ENCODE data around the gene FHIT.

FHIT gene

GRCh38 chr3:60440869-60441268 is 810.4 kb downstream of the FHIT start:
- DNase-seq: no peak

DNA sequence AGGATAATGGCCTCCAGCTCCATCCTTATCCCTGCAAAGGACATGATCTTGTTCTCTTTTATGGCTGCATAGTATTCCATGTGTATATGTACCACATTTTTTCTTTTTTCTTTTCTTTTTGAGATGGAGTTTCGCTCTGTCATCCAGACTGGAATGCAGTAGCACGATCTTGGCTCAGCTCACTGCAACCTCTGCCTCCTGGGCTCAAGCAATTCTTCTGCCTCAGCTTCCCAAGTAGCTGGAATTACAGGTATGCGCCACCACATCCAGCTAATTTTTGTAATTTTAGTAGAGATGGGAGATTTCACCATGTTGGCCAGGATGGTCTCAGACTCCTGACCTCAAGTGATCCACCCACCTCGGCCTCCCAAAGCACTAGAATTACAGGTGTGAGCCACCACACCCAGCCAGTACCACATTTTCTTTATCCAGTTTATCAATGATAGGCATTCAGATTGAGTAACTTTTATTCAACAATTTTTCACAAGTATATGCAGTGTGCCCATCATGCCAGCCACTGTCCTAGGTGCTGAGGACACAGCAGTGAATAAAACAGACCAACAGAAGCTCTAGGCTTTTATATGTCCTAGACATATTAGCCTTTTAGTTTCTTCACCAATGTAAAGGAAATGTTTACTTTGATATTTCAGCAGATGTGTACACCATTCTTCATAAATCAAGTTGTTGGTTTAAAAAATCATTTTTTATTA is 815.2 kb downstream of the FHIT start:
- DNase-seq: no peak

DNA sequence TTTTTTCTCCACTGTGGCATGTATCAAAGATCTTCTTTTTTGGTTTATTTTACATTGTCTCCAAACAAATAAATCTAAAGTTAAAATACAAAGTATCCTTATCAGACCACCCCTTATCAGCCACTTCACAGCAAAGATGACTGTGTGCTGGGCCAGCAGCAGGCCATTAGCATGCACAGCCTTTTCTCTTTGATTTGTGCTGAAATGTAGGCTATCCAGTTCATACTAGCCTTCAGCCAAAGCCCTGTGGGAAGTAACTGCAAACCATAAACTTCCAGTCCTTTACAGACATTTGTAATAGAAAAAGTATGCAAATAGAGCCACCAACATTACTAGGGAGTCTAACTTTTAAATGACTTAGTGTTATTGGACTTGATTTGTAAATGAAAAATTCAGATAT is 816.3 kb downstream of the FHIT start:
- no peak for DNase-seq

GRCh38 chr3:60434323-60434722 is 816.9 kb downstream of the FHIT start:
- no peak for DNase-seq

GRCh38 chr3:60431599-60431958 is 819.7 kb downstream of the FHIT start:
- DNase-seq: peak in 1 of 3 donors; percentile 2

DNA sequence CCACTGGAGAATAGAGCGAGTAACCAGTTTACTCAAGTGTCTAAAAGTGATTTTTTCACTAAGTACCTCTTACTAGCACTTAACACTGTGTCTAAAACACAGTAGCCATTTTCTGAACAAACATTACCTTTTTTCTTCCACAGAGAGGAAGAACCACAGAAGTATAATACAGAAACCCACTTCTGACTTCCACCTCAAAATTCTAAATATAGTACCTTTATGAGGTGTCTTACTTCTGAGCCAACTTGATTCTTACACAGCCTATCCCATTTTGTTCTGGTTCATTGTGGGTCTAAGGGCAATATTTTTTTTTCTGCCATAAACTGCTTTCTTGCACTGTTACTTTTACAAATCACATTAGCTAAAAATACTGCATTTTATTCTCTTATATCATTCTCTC is 821.0 kb downstream of the FHIT start:
- no peak for DNase-seq

- no peak for DNase-seq
Measured at GRCh38 chr3:60427109-60427508, 824.1 kb downstream of the FHIT start.

DNA sequence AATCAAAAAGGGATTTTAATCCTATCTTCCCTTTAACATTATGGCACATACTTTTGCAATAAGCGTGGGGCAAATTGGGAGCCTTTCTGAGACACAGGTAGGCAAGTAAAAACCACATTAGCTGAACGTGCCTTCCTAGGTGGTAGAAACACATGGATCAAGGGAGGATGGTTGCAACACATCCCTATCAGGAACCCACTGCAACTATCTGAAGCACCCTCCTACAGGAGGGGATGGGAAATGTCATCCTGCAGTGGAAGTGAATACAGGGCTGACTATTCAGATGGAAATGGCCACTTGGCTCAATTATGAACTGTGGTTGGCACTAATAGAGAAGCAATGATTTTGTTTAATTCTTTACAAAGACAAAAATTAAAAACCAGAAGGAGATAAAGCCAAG is 826.3 kb downstream of the FHIT start:
- DNase-seq: no peak

DNA sequence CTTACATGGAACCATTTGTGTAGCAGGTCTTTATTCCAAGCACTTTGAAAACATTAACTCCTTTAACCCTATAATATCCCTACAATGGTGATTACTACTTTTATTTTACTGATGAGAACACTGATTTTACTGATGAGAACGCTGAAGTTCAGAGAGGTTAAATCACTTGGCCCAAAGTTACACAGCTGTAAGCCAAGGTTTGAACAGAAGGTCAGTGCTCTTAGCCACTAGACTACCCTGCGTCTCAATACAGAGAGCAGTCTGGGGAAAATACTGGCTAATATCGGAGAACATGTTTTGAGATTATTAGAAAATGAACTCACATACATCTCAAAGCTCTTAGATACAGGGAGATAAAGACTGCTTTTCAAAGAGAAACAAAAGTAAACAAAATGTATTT is 827.2 kb downstream of the FHIT start:
- DNase-seq: no peak

- no peak for DNase-seq
Measured at GRCh38 chr3:60423556-60423955, 827.7 kb downstream of the FHIT start.

DNA sequence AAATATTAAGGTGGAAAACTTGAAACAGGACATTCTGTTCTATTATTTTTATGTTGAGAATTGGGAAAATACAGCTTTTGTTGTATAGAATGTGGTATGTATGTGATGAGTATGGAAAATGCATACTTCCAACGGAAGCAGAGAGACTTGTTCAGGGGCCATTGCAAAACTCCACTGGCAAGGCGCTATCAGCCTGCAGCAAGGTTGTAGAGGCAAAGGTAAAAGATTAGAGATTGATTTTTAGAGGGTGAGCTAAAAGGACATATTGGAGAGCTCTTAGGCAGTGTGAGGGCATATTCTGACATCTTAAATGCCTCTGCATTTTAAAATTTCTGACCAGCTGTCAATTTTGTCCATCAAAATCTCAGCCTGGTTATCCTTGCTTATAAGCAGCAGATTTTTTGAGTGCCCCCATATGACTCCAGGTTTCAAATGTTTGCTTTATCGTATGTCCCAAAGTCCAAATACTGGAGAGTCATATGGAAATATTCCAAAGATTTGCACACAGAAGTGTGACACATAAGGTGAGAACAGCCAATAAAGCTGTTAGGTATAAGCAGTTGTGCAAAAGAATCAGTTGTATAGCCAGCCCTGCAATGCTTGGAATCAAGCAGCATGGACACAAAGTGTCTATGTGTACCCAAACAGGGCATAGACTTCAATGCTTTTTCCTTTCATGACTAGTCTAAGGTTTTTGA is 829.4 kb downstream of the FHIT start:
- DNase-seq: no peak

DNA sequence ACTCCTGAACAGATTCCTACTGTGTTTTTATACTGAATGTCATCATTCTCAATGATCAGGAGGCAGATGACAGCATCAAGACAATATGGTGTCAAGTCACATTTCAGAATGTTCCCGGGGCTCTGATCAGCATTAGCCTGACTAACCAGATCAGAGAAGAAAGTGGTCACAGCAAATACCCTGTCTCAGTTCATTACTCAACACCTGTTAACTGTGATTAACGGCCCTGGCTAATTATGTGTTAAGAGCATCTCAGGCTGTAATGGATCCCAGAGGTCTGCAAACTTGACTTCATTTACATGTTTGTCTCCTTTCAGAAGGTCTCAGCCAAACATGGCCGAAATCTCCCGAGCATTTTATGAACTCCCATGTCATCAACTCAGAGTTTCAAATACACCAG is 833.7 kb downstream of the FHIT start:
- DNase-seq: no peak

GRCh38 chr3:60414011-60414410 is 837.2 kb downstream of the FHIT start:
- DNase-seq: no peak

- DNase-seq: no peak
Measured at GRCh38 chr3:60413551-60413950, 837.7 kb downstream of the FHIT start.

DNA sequence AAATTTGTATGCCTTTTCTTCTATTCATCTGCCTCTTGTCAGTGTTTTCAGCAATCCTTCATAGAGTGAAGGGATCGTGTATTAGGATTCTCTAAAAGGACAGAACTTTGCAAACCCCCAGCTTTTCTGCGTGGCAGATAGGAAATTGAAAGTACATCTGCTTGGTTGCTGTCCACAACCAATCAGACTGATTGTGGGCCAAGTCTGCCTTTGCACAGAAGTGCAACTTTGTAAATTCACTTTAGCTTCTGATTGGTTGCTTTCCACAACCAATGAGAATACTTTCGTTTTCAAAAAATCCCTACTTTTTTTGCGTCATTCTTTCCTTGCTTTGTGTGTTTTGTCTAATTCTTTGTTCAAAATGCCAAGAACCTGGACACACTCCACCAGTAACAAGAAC is 847.4 kb downstream of the FHIT start:
- no peak for DNase-seq

DNA sequence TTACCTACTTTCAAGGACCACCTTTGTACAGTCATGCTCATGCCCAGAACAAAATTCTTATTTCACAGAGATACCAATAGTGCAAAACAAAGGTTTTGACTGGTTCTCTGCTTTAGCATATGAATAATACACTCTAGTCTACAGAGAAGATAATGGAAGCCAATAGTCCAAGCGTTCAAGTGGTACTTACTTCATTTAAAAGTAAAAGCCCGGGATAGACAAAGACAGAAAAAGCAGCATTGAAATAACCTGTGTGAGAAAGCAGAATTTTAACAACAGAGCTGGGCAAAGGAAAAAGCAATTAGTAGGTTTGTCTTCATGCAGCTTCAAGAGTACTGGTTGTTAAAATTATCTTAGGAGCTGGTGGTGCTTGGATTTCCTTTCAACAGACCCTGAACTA is 848.3 kb downstream of the FHIT start:
- no peak for DNase-seq

DNA sequence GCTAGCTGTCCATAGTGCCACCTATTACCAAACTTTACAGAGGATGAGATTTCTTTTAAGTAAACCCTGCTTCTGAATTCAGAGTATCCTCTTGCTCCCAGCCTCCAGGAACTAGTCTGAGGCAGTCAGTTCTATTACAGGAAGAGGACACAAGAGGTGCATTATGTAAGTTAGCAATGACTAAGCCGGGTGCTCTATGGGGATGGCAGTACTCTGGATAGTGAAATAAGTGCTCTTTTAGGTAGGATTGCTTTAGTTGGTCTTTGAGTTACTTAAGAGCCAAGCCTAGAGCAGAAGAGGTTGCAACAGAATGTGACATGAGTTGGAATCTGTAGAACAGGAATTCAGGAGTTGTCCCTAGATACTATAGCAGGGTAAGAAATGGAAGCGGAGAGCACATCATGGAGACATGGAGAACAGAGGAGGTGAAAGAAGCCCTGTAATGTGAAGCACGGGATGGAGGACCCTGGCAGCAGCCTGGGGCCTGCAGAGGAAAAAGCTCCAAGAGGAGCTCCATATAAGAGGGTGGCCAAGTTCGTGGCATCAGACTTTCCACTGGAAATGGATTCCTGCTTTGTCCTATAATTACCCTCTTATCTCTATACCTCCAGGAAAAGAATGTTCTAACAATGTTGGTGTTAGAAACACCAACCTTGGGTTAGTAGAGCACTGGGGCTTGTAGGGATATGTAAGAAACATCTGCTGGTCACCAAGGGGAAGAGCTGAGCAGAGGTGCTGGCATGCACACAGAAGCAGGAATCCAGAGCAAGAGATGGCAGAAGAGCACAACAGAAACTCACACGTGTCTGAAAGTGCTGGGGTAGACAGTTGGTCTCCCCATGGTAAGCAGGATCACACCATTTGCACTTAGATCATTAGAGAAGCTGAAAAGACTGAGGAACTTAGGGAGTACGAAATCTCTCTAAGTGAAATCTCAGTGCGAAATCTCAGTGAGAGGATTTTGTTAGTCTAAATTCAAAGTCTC is 851.1 kb downstream of the FHIT start:
- peak in 2 of 3 donors; percentile 20 to 34 for DNase-seq

GRCh38 chr3:60399292-60399691 is 852.0 kb downstream of the FHIT start:
- DNase-seq: no peak

- no peak for DNase-seq
Measured at GRCh38 chr3:60395173-60395762, 856.0 kb downstream of the FHIT start.

DNA sequence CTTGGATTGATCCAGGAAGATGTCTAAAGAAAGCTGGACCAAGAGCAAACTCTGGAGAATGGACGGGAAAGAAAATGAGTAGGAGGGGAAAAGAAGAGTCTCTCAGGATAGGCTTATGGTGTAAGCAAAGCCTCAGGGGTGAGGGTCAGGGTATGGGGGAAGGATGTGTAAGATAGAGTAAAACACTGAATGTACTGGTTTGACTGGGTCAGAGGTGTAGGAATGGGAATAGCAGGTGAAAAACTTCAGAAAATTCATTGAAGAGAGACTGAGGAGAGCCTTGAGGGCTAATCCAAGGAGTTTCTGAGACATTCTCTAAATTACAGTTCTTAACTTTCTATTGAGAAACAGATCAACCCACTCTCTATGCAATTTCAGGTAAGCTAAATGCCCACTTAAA is 857.3 kb downstream of the FHIT start:
- no peak for DNase-seq

DNA sequence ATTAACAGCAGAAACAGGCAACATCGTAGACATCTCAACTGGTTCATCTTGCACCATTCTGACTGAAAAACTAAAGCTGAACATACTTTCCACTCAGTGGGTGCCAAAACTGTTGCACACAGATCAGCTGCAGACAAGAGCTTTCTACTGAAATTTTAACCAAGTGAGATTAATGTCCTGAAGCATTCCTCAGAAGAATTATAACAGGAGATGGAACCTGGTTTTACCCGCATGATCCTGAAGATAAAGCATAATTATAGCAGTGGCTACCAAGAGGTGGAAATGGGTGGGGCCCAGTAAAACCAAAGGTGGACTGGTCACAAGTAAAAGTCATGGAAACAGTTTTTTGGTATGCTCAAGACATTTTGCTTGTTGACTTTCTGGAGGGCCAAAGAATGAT is 858.8 kb downstream of the FHIT start:
- DNase-seq: no peak

DNA sequence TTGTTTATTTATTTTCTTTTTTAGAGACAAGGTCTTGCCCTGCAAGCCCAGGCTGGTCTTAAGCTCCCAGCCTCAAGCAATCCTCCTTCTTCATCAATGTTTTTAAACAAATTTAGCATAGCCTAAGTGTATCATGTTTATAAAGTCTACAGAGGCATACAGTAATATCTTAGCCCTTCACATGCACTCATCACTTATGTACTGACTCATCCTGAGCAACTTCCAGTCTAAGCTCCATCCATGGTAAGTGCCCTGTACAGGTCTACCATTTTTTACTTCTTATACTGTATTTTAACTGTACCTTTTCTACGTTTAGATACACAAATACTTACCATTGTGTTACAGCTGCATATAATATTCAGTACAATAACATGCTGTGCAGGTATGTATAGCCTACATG is 860.0 kb downstream of the FHIT start:
- no peak for DNase-seq

DNA sequence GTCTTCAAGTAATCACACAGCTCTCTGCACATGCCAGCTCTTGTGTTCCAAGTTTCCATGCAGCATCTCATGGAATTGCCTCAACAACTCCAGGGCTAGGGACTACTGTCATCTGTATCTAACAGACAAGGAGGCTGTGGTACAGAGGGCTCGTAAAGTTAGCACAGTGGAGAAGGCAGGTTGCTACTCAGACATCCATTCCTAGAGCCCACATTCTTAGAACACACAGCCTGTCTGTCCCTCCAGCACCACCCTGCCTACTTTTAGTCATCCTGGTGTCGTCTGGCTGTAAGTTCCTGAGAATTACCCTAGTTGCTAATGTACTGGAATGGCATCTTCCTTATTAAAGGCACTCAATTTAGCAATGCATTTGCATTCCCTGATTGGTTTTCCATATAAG is 862.5 kb downstream of the FHIT start:
- DNase-seq: no peak
